NOMO-1 (cell line): ENCODE data around the gene PSME3IP1.

Experiments
- DNase-seq, 2 experiments: peaks; one replicate each; lab custom pipeline; 2025; ENCODE audit not compliant: unreplicated experiment in 2 of 2; lab: John Stamatoyannopoulos, UW

The PSME3IP1 gene

GRCh38 chr16:57104706-57105105, 81.1 kb downstream of the PSME3IP1 start:
- no peak for DNase-seq

- no peak for DNase-seq
Observed at GRCh38 chr16:57102888-57103851, 82.7 kb downstream of the PSME3IP1 start.
